ENCODE results near the gene UGT1A7. TPM values are rescaled to one million over a fixed set of nuclear protein-coding genes. Genes with fewer than 3 reads are reported as not detected.

The UGT1A7 gene
- total RNA-seq, 1 donor from 2014 or later = 0.53 TPM

- H3K4me3 ChIP-seq (ENCODE audit: low read depth, low read length) = no peak overlapping the region
- no peak for FAIRE-seq
- TF ChIP-seq, protein P1, sequence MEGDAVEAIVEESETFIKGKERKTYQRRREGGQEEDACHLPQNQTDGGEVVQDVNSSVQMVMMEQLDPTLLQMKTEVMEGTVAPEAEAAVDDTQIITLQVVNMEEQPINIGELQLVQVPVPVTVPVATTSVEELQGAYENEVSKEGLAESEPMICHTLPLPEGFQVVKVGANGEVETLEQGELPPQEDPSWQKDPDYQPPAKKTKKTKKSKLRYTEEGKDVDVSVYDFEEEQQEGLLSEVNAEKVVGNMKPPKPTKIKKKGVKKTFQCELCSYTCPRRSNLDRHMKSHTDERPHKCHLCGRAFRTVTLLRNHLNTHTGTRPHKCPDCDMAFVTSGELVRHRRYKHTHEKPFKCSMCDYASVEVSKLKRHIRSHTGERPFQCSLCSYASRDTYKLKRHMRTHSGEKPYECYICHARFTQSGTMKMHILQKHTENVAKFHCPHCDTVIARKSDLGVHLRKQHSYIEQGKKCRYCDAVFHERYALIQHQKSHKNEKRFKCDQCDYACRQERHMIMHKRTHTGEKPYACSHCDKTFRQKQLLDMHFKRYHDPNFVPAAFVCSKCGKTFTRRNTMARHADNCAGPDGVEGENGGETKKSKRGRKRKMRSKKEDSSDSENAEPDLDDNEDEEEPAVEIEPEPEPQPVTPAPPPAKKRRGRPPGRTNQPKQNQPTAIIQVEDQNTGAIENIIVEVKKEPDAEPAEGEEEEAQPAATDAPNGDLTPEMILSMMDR (IDR thresholded peaks at IDR 0.05; ENCODE audit: insufficient read depth, low read length, severe bottlenecking) = no peak
- H3K36me3 ChIP-seq (ENCODE audit: control insufficient read depth, insufficient read depth, low read length) = no peaks in the 10 kb centered on the region
- no peaks in the 10 kb centered on the region for H3K27me3 ChIP-seq (ENCODE audit: control insufficient read depth, insufficient read depth, low read length)
- DNase-seq (ENCODE audit: low read depth) = no peak
Measured at GRCh38 chr2:233780771-233781170, 99.1 kb downstream of the UGT1A7 start.

- Histone ChIP-seq H3K4me3 (ENCODE audit: low read depth, low read length) (no peak overlapping the region), H3K36me3 (ENCODE audit: control insufficient read depth, insufficient read depth, low read length) (no peaks in the 10 kb centered on the region), H3K27me3 (ENCODE audit: control insufficient read depth, insufficient read depth, low read length) (no peaks in the 10 kb centered on the region)
- TF ChIP-seq, protein P1 (IDR thresholded peaks at IDR 0.05; ENCODE audit: insufficient read depth, low read length, severe bottlenecking) = no peak
- no peak for DNase-seq (ENCODE audit: low read depth)
- no peak for FAIRE-seq
Measured at GRCh38 chr2:233789554-233789953, 107.9 kb downstream of the UGT1A7 start.

- Histone ChIP-seq H3K4me3 (ENCODE audit: low read depth, low read length) (no peak overlapping the region), H3K27me3 (ENCODE audit: control insufficient read depth, insufficient read depth, low read length) (no peaks in the 10 kb centered on the region), H3K36me3 (ENCODE audit: control insufficient read depth, insufficient read depth, low read length) (no peaks in the 10 kb centered on the region)
- no peak for DNase-seq (ENCODE audit: low read depth)
- TF ChIP-seq, protein P1 (IDR thresholded peaks at IDR 0.05; ENCODE audit: insufficient read depth, low read length, severe bottlenecking) = no peak
- FAIRE-seq = no peak
Measured at GRCh38 chr2:233791151-233791882, 109.6 kb downstream of the UGT1A7 start.

GRCh38 chr2:233791883-233792329, 110.2 kb downstream of the UGT1A7 start:
- FAIRE-seq = no peak
- Histone ChIP-seq H3K36me3 (ENCODE audit: control insufficient read depth, insufficient read depth, low read length) (no peaks in the 10 kb centered on the region), H3K27me3 (ENCODE audit: control insufficient read depth, insufficient read depth, low read length) (no peaks in the 10 kb centered on the region), H3K4me3 (ENCODE audit: low read depth, low read length) (no peak overlapping the region)
- TF ChIP-seq, protein P1 (IDR thresholded peaks at IDR 0.05; ENCODE audit: insufficient read depth, low read length, severe bottlenecking) = no peak
- DNase-seq (ENCODE audit: low read depth) = no peak

GRCh38 chr2:233792720-233793119, 111.0 kb downstream of the UGT1A7 start:
- Histone ChIP-seq H3K36me3 (ENCODE audit: control insufficient read depth, insufficient read depth, low read length) (no peaks in the 10 kb centered on the region), H3K27me3 (ENCODE audit: control insufficient read depth, insufficient read depth, low read length) (no peaks in the 10 kb centered on the region), H3K4me3 (ENCODE audit: low read depth, low read length) (no peak overlapping the region)
- no peak for FAIRE-seq
- TF ChIP-seq, protein P1 (IDR thresholded peaks at IDR 0.05; ENCODE audit: insufficient read depth, low read length, severe bottlenecking) = no peak
- DNase-seq (ENCODE audit: low read depth) = no peak
